ENCODE measurements around the gene DNAH17. TPM values are rescaled to one million over a fixed set of nuclear protein-coding genes. Genes with fewer than 3 reads are reported as not detected.

The DNAH17 gene
- total RNA-seq, 1 donor from 2014 or later, result not detected

DNA sequence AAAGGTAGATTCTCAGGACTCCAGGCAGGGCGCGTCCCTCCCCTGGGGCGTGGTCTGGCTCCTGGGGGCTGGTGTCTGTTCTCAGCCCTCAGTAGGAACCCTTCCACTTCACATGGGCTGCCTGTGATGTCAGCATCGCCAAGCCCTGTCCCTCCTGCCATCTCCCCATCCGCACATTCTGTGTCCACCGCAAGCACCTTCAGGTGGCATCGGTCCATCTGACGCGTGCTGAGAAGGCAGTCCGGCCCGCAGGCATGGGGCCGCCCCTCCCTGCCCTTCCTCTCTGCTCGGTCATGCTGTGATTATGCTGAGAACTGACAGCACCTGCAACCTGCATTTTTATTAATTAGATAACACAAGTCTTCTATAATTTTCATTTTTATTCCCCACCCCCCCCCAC lies 12.7 kb upstream of the DNAH17 start:
- Mint-ChIP-seq H3K36me3 (no peaks in the 10 kb centered on the region), H3K27ac (no peak overlapping the region), H3K4me1 (peaks cover 6% of the 10 kb centered on the region), H3K4me3 (no peak overlapping the region), H3K9me3 (no peaks in the 10 kb centered on the region), H3K27me3 (ENCODE audit: insufficient read depth, low read depth) (peaks cover 4% of the 10 kb centered on the region)
- Histone ChIP-seq H3K36me3 (no peaks in the 10 kb centered on the region), H3K79me2 (ENCODE audit: low read depth) (no peaks in the 10 kb centered on the region), H3K4me1 (no peaks in the 10 kb centered on the region), H2AFZ (replicated peaks) (no peak overlapping the region), H3K4me3 (no peak overlapping the region), H3F3A (ENCODE audit: low read depth) (no peaks in the 10 kb centered on the region), H3K4me2 (no peak overlapping the region), H3K27ac (no peak overlapping the region), H4K20me1 (ENCODE audit: low read depth) (no peaks in the 10 kb centered on the region), H3K9me3 (ENCODE audit: low read depth) (no peaks in the 10 kb centered on the region), H3K27me3 (no peaks in the 10 kb centered on the region), H3K9ac (no peak overlapping the region)
- no peak for TF ChIP-seq EZH2 (IDR thresholded peaks at IDR 0.05)
- no peak for TF ChIP-seq CTCF (IDR thresholded peaks at IDR 0.05)
- no peak for TF ChIP-seq EZH2phosphoT487 (IDR thresholded peaks at IDR 0.05)
- no peak for DNase-seq (ENCODE audit: low spot score)

DNA sequence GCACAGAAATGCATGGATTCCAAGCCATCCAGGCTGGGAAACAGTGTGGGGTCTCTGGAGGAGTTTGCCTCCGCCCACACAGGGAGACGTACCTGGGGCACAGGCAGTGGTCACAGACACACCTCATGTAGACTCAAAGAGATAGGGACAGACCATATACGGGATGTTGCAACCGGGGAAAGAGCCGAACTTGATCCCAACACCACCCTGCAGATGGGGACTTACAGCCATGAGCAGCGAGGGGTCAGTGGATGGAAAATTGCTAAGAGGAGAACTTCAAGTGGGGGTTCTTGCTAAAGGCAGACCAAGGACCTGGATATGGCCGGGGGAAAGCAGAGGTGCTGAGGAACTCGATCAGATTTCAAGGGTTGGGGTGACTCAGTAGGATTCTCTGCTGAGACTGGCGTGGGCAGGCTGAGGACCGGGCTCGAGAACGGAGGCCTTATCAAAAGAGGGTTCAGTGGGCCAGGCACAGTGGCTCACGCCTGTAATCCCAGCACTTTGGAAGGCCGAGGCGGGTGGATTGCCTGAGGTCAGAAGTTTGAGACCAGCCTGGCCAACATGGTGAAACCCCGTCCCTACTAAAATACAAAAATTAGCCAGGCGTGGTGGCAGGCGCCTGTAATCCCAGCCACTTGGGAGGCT lies 12.0 kb upstream of the DNAH17 start:
- Histone ChIP-seq H3K4me2 (no peak overlapping the region), H4K20me1 (ENCODE audit: low read depth) (no peaks in the 10 kb centered on the region), H2AFZ (replicated peaks) (no peak overlapping the region), H3K79me2 (ENCODE audit: low read depth) (no peaks in the 10 kb centered on the region), H3K27me3 (no peaks in the 10 kb centered on the region), H3F3A (ENCODE audit: low read depth) (no peaks in the 10 kb centered on the region), H3K9ac (no peak overlapping the region), H3K36me3 (no peaks in the 10 kb centered on the region), H3K4me1 (no peaks in the 10 kb centered on the region), H3K4me3 (no peak overlapping the region), H3K9me3 (ENCODE audit: low read depth) (no peaks in the 10 kb centered on the region), H3K27ac (no peak overlapping the region)
- H3K4me3 Mint-ChIP-seq, result no peak overlapping the region
- DNase-seq (ENCODE audit: low spot score), result no peak
- H3K27ac Mint-ChIP-seq, result no peak overlapping the region
- H3K9me3 Mint-ChIP-seq, result no peaks in the 10 kb centered on the region
- TF ChIP-seq EZH2 (IDR thresholded peaks at IDR 0.05) (no peak), CTCF (IDR thresholded peaks at IDR 0.05) (no peak), EZH2phosphoT487 (IDR thresholded peaks at IDR 0.05) (no peak)
- H3K36me3 Mint-ChIP-seq, result no peaks in the 10 kb centered on the region
- H3K4me1 Mint-ChIP-seq, result peaks cover 6% of the 10 kb centered on the region
- H3K27me3 Mint-ChIP-seq (ENCODE audit: insufficient read depth, low read depth), result peaks cover 4% of the 10 kb centered on the region

DNA sequence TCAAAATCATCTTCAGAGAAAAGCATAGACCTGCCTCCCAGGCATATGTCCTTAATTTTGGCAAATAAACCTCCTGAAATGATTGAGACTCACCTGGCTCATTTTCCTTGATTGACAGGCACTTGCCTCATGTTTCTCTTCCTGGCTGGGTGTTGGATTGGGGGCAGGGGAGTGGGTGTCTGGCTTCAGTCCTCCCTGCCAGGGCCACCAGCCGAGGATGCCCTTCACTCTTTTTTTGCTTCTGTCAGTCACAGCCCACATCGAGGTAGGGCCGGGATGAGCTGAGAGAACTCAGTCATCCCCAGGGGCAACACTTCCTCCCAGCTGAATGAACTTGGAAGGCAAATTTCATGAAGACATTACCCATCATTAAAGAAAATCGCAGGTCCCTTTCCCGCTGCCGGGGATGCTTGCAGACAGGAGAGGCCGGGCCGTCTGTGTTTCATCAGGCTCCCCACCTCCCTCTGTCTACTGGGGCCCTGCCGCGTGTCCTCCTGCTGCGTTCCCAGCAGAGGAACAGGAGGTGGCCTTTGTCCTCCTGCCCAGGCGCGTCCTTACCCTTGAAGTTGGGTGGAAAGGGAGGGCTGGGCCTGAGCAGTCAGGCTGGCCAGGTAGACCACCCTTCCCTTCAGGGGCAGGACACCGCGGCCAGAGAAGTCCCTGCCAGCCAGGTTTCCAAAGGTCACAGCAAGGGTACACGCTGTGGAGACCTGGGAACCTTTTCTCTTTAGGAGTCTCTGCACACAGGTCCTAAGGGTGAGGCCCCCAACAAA lies 11.2 kb upstream of the DNAH17 start:
- Histone ChIP-seq H3F3A (ENCODE audit: low read depth) (no peaks in the 10 kb centered on the region), H3K4me3 (no peak overlapping the region), H3K9me3 (ENCODE audit: low read depth) (no peaks in the 10 kb centered on the region), H3K27ac (no peak overlapping the region), H3K36me3 (no peaks in the 10 kb centered on the region), H3K27me3 (no peaks in the 10 kb centered on the region), H3K4me1 (no peaks in the 10 kb centered on the region), H2AFZ (replicated peaks) (no peak overlapping the region), H3K4me2 (no peak overlapping the region), H3K79me2 (ENCODE audit: low read depth) (no peaks in the 10 kb centered on the region), H3K9ac (no peak overlapping the region), H4K20me1 (ENCODE audit: low read depth) (no peaks in the 10 kb centered on the region)
- H3K4me3 Mint-ChIP-seq, result no peak overlapping the region
- no peaks in the 10 kb centered on the region for H3K36me3 Mint-ChIP-seq
- H3K4me1 Mint-ChIP-seq, result peaks cover 8% of the 10 kb centered on the region
- peaks cover 4% of the 10 kb centered on the region for H3K27me3 Mint-ChIP-seq (ENCODE audit: insufficient read depth, low read depth)
- H3K27ac Mint-ChIP-seq, result no peak overlapping the region
- TF ChIP-seq CTCF (IDR thresholded peaks at IDR 0.05) (no peak), EZH2phosphoT487 (IDR thresholded peaks at IDR 0.05) (no peak), EZH2 (IDR thresholded peaks at IDR 0.05) (no peak)
- peaks cover under 1% of the 10 kb centered on the region for H3K9me3 Mint-ChIP-seq
- no peak for DNase-seq (ENCODE audit: low spot score)
